ENCODE data around the gene LEP. TPM values are rescaled to one million over a fixed set of nuclear protein-coding genes. Genes with fewer than 3 reads are reported as not detected.

LEP gene
- total and polyA plus RNA-seq, 9 of the 15 experiments (the other 6 are each of a cell fraction or from before 2014, with no cell fraction given), result not detected

DNA sequence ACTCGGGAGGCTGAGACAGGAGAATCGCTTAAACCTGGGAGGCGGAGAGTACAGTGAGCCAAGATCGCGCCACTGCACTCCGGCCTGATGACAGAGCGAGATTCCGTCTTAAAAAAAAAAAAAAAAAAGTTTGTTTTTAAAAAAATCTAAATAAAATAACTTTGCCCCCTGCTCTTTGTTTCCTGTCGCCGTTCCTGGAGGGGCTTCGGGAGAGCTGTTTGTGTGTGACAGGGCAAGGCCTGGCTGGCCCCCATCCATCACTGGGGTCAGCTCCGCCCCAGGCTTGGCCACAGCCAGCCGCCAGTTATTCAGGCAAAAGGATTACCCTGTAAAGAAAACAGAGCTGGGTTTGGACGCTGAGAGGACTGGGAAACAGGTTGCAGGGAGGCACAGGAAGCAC, 16.4 kb downstream of the LEP start:
- intact Hi-C loops (cut with micrococcal nuclease) (no loop called here), in situ Hi-C loops (cut with MboI) (no loop called here)
- Histone ChIP-seq H2AFZ (ENCODE audit: low read depth, low read length) (no peak overlapping the region), H3K9me1 (ENCODE audit: control insufficient read depth, insufficient read depth, low read length) (no peaks in the 10 kb centered on the region), H3K9ac (ENCODE audit: insufficient read depth in 1 of 2, low read depth in 2 of 2, low read length in 2 of 2) (no peak overlapping the region), H3K79me2 (ENCODE audit: control insufficient read depth, insufficient read depth, low read length) (no peaks in the 10 kb centered on the region), H4K20me1 (replicated peaks; ENCODE audit: control insufficient read depth, insufficient read depth, low read length) (no peaks in the 10 kb centered on the region), H3K4me1 (replicated peaks in 1 of 2; ENCODE audit: control insufficient read depth in 2 of 2, insufficient read depth in 2 of 2, low read length in 2 of 2) (peaks cover 3 to 4% of the 10 kb centered on the region in 2 experiments; a peak in 3 of 5 replicates), H3K9me3 (replicated peaks; ENCODE audit: control insufficient read depth, insufficient read depth, low read depth, low read length) (no peaks in the 10 kb centered on the region), H3K27me3 (ENCODE audit: control insufficient read depth in 2 of 2, insufficient read depth in 2 of 2, low read length in 2 of 2) (peaks cover 4 to 46% of the 10 kb centered on the region in 2 experiments; a peak in 3 of 5 replicates), H3K36me3 (ENCODE audit: control insufficient read depth, insufficient read depth, low read length) (no peaks in the 10 kb centered on the region), H3K27ac (ENCODE audit: extremely low read depth, low read depth, low read length) (no peak overlapping the region), H3K4me2 (ENCODE audit: insufficient read depth, low read length) (no peak overlapping the region), H3K4me3 (no peak overlapping the region)
- DNase-seq (ENCODE audit: extremely low read depth in 1 of 4, low spot score in 3 of 4), result no peak
- ATAC-seq, result no peak
- 26% methylated on average over 14 of the region's 14 CpGs for WGBS (ENCODE audit: insufficient coverage, low coverage, missing lambda C conversion rate)
- TF ChIP-seq, protein P1, sequence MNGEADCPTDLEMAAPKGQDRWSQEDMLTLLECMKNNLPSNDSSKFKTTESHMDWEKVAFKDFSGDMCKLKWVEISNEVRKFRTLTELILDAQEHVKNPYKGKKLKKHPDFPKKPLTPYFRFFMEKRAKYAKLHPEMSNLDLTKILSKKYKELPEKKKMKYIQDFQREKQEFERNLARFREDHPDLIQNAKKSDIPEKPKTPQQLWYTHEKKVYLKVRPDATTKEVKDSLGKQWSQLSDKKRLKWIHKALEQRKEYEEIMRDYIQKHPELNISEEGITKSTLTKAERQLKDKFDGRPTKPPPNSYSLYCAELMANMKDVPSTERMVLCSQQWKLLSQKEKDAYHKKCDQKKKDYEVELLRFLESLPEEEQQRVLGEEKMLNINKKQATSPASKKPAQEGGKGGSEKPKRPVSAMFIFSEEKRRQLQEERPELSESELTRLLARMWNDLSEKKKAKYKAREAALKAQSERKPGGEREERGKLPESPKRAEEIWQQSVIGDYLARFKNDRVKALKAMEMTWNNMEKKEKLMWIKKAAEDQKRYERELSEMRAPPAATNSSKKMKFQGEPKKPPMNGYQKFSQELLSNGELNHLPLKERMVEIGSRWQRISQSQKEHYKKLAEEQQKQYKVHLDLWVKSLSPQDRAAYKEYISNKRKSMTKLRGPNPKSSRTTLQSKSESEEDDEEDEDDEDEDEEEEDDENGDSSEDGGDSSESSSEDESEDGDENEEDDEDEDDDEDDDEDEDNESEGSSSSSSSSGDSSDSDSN (IDR thresholded peaks at IDR 0.05; ENCODE audit: borderline replicate concordance in 1 of 2, low read depth in 2 of 2, low read length in 2 of 2), result no peak
- no peak for TF ChIP-seq BCOR (IDR thresholded peaks at IDR 0.05)
- no peak for FAIRE-seq
- CTCF ChIA-PET (ENCODE audit: low intra/inter-chr PET ratio), result no interaction called here
- BruUV-seq (replicated peaks), result no TSS peak
- POLR2A ChIA-PET, result interaction anchor here (0.8 kb wide), 1 partner anchor 9 kb away, joined by 4 read pairs; no protein-coding TSS in a partner anchor
